COR-L47 (cell line): ENCODE results near the gene FBN1.

ENCODE experiments used
- DNase-seq: peaks from one replicate; lab custom pipeline; 2025; lab: John Stamatoyannopoulos, UW

FBN1 gene

GRCh38 chr15:48580736-48581135, 64.8 kb downstream of the FBN1 start:
- DNase-seq: no peak

- no peak for DNase-seq
Observed at GRCh38 chr15:48579945-48580671, 65.4 kb downstream of the FBN1 start.

- no peak for DNase-seq
Observed at GRCh38 chr15:48578965-48579364, 66.5 kb downstream of the FBN1 start.

- DNase-seq: no peak
Observed at GRCh38 chr15:48577469-48577868, 68.0 kb downstream of the FBN1 start.

GRCh38 chr15:48574187-48574586, 71.3 kb downstream of the FBN1 start:
- DNase-seq: no peak

GRCh38 chr15:48573780-48574179, 71.7 kb downstream of the FBN1 start:
- no peak for DNase-seq

- DNase-seq: no peak
Observed at GRCh38 chr15:48572823-48573222, 72.7 kb downstream of the FBN1 start.

GRCh38 chr15:48571510-48571909, 74.0 kb downstream of the FBN1 start:
- DNase-seq: no peak

GRCh38 chr15:48570822-48571221, 74.7 kb downstream of the FBN1 start:
- DNase-seq: no peak

GRCh38 chr15:48569591-48570302, 75.8 kb downstream of the FBN1 start:
- no peak for DNase-seq

- DNase-seq: no peak
Observed at GRCh38 chr15:48566668-48567067, 78.8 kb downstream of the FBN1 start.

GRCh38 chr15:48565560-48566482, 79.7 kb downstream of the FBN1 start:
- DNase-seq: no peak

- no peak for DNase-seq
Observed at GRCh38 chr15:48564690-48565089, 80.8 kb downstream of the FBN1 start.

GRCh38 chr15:48563934-48564333, 81.6 kb downstream of the FBN1 start:
- DNase-seq: no peak

- no peak for DNase-seq
Observed at GRCh38 chr15:48560321-48561051, 85.0 kb downstream of the FBN1 start.

GRCh38 chr15:48559285-48559684, 86.2 kb downstream of the FBN1 start:
- no peak for DNase-seq

GRCh38 chr15:48558226-48558625, 87.3 kb downstream of the FBN1 start:
- no peak for DNase-seq

- DNase-seq: no peak
Observed at GRCh38 chr15:48557335-48557734, 88.2 kb downstream of the FBN1 start.

GRCh38 chr15:48556159-48556897, 89.2 kb downstream of the FBN1 start:
- DNase-seq: no peak

- DNase-seq: no peak
Observed at GRCh38 chr15:48555241-48555881, 90.1 kb downstream of the FBN1 start.

GRCh38 chr15:48554112-48554511, 91.4 kb downstream of the FBN1 start:
- no peak for DNase-seq
